B cell (primary cell): ENCODE measurements around the gene ZFPL1. TPM values are rescaled to one million over a fixed set of nuclear protein-coding genes. Genes with fewer than 3 reads are reported as not detected.

Experiments
- ATAC-seq: fragments of 200-7000 bp; cut with Tn5 transposase; one replicate; pipeline ENCODE4 v1.10.0; 2021; ENCODE audit warnings: low read depth, mild to moderate bottlenecking, moderate number of reproducible peaks, moderate library complexity
- CTCF ChIA-PET: fragments of 350-600 bp; sonication (Branson Sonifier 250); formaldehyde crosslinking; loops from one replicate; lab custom pipeline; 2021; ENCODE audit warnings: antibody characterized with exemption, inconsistent platforms; lab: Charles Lee
- POLR2A ChIA-PET: fragments of 350-600 bp; sonication (Branson Sonifier 250); formaldehyde crosslinking; loops from one replicate; lab custom pipeline; 2021; ENCODE audit warnings: antibody characterized with exemption; lab: Charles Lee
- DNase-seq: peaks from one replicate; pipeline ENCODE4 v3.0.0; 2013
- H2AFZ ChIP-seq: 2 replicates; pipeline ENCODE4 v1.6.1; 2012; ENCODE audit warnings: mild to moderate bottlenecking, low read depth, low read length; ENCODE audit not compliant: insufficient read depth, poor library complexity, severe bottlenecking
- H3K27ac ChIP-seq, 2 donors: 1 replicate in 1 of 2; 2 replicates in 1 of 2; pipeline ENCODE4 v1.5.1; 2012 to 2013; ENCODE audit warnings: low read length in 2 of 2, mild to moderate bottlenecking in 2 of 2, moderate library complexity in 1 of 2
- H3K27me3 ChIP-seq, 4 experiments: fragments of 200-600 bp in 1 of 4; sonication (generic) in 1 of 4; replicated peaks in 1 of 4; 1 replicate in 2 of 4; 2 replicates in 2 of 4; pipeline versions ENCODE4 v1.6.1 to v1.7.0; 2013 to 2016; ENCODE audit warnings: low read length in 3 of 4, mild to moderate bottlenecking in 2 of 4, mixed read lengths in 1 of 4, moderate library complexity in 1 of 4; ENCODE audit not compliant: insufficient read depth in 4 of 4, control insufficient read depth in 3 of 4; ENCODE audit errors: control extremely low read depth in 1 of 4
- H3K36me3 ChIP-seq, 2 experiments: replicated peaks in 1 of 2; 1 replicate in 1 of 2; 2 replicates in 1 of 2; pipeline versions ENCODE4 v1.6.1 to v1.7.1; 2013; ENCODE audit warnings: low read length in 1 of 2; ENCODE audit not compliant: insufficient read depth in 2 of 2, control insufficient read depth in 1 of 2; ENCODE audit errors: control extremely low read depth in 1 of 2, extremely low read depth in 1 of 2
- H3K4me1 ChIP-seq, 2 donors: fragments of 200-600 bp in 1 of 2; sonication (generic) in 1 of 2; 1 replicate in 1 of 2; 2 replicates in 1 of 2; pipeline versions ENCODE4 v1.5.1 to v1.6.1; 2013 to 2017; ENCODE audit warnings: low read length in 2 of 2; ENCODE audit not compliant: control insufficient read depth in 2 of 2, insufficient read depth in 2 of 2
- H3K4me2 ChIP-seq: replicated peaks from 2 replicates; pipeline ENCODE3; 2012; ENCODE audit warnings: mild to moderate bottlenecking, low read depth, low read length; ENCODE audit not compliant: poor library complexity, severe bottlenecking
- H3K4me3 ChIP-seq, 5 experiments: fragments of 200-600 bp in 1 of 5; sonication (generic) in 1 of 5; 1 replicate in 3 of 5; 2 replicates in 2 of 5; pipeline versions ENCODE4 v1.5.1 to v1.7.0; 2011 to 2016; ENCODE audit warnings: low read length in 4 of 5, mild to moderate bottlenecking in 4 of 5, low read depth in 2 of 5, control low read depth in 1 of 5, moderate library complexity in 1 of 5; ENCODE audit not compliant: insufficient read depth in 1 of 5; ENCODE audit errors: control extremely low read depth in 1 of 5, extremely low read depth in 1 of 5
- H3K79me2 ChIP-seq: fragments of 200-600 bp; sonication (generic); one replicate; pipeline ENCODE4 v1.6.0; 2016; ENCODE audit warnings: low read length; ENCODE audit not compliant: control insufficient read depth, insufficient read depth
- H3K9ac ChIP-seq: fragments of 200-600 bp; sonication (generic); 2 replicates; pipeline ENCODE4 v1.6.1; 2017; ENCODE audit warnings: mild to moderate bottlenecking, low read length, moderate library complexity
- H3K9me3 ChIP-seq, 3 donors: one replicate each; pipeline versions ENCODE4 v1.6.1 to v1.7.1; 2013; ENCODE audit warnings: low read length in 2 of 3; ENCODE audit not compliant: control insufficient read depth in 2 of 3, insufficient read depth in 1 of 3; ENCODE audit errors: control extremely low read depth in 1 of 3
- H4K20me1 ChIP-seq: 2 replicates; pipeline ENCODE4 v1.6.0; 2012; ENCODE audit warnings: mild to moderate bottlenecking, low read length; ENCODE audit not compliant: insufficient read depth, control insufficient read depth, poor library complexity, severe bottlenecking
- H3K27ac Mint-ChIP-seq: one replicate; pipeline ENCODE4 v1.8.0; 2021; ENCODE audit warnings: mixed read lengths
- H3K27me3 Mint-ChIP-seq: one replicate; pipeline ENCODE4 v1.8.0; 2021; ENCODE audit warnings: mixed read lengths
- H3K4me1 Mint-ChIP-seq: one replicate; pipeline ENCODE4 v1.8.0; 2021; ENCODE audit warnings: mixed read lengths
- H3K4me3 Mint-ChIP-seq: one replicate; pipeline ENCODE4 v1.8.0; 2021; ENCODE audit warnings: mixed read lengths
- H3K9me3 Mint-ChIP-seq: one replicate; pipeline ENCODE4 v1.8.0; 2022; ENCODE audit warnings: mixed read lengths; ENCODE audit not compliant: insufficient read depth
- EZH2 ChIP-seq: IDR thresholded peaks from 2 replicates; pipeline ENCODE4 v1.6.1; 2012; ENCODE audit warnings: borderline replicate concordance, low read depth, mild to moderate bottlenecking, moderate library complexity, low read length; ENCODE audit not compliant: insufficient read depth, poor library complexity, severe bottlenecking
- WGBS: methylation state at CpG from one replicate; pipeline ENCODE4 v1.1.5; 2013; ENCODE audit warnings: missing lambda C conversion rate; ENCODE audit not compliant: insufficient coverage; 5-methylcytosine and 5-hydroxymethylcytosine counted together
- intact Hi-C: fragments of 100-400 bp; cut with micrococcal nuclease; formaldehyde crosslinking; loops from one replicate; pipeline ENCODE4 v1.10.0; 2022
- polyA plus RNA-seq: library from polyadenylated mRNA; depleted of rRNA; stranded (reverse); fragments of >200 nt; gene quantifications from 2 replicates; pipeline ENCODE4 v1.2.3, GENCODE V29; 2012
- total RNA-seq, 2 donors: library from RNA; stranded (reverse); fragments of 120-200 nt in 1 of 2; gene quantifications; 1 replicate in 1 of 2; 2 replicates in 1 of 2; pipeline versions ENCODE4 v1.2.3 to v1.2.4, GENCODE V29; 2013 to 2022
- TF ChIP-seq, protein P1 (sequence below): fragments of 200-600 bp; IDR thresholded peaks from one replicate; pipeline ENCODE4 v1.8.0; 2022; ENCODE audit warnings: antibody characterized with exemption, mild to moderate bottlenecking

ZFPL1 gene
- total and polyA plus RNA-seq, 2 donors (not counting 1 experiment from before 2014, with no cell fraction given): 57.3 to 79.2 TPM

DNA sequence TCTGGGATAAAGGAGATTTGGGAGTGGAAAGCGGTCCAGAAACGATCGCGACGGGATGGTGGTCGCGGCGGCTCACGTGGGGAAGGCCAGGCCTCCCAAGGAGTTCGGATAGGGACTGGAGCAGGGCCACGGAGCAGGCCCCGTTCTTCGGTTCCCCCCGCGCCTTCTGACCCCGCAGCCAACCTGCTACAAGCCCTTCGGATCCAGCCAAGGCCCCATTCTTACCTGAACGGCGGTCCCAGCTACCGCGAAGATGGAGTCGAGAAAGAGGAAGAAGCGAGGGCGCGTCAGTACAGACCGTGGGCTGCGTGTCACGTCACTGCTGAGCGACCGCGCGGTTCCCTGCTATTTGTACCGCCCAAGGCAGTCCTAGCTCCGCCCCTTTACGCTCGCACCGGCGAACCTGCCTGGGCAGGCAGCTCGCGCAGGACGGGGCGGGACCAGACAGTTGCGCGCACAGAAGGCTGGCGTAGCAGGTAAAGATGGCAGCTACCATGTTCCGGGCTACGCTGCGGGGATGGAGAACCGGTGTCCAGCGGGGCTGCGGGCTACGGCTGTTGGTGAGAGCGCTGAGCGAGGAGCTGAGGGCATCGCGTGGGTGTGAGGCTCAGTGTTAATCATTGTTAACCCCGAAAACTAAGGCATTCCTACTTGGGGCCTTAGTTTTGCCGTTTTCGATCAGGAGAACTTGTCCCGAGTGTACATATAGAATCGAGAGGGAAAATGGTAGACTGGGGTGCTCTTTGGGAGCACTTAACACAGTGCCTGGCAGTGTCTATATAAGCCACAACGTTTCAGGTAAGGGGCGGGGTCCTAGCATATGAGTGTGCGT is 38.1 kb downstream of the ZFPL1 start, which contains the start of the genes FAU and MRPL49:
TSS of gene FAU (minus strand) at position 270 of the 832 bp plus-strand sequence. CDS start 321 bp downstream, outside the sequence.
TSS of gene MRPL49 (plus strand) at position 457 of the 832 bp plus-strand sequence. CDS start at position 483, 26 bp downstream.
- Mint-ChIP-seq H3K9me3 (no peaks in the 10 kb centered on the region), H3K4me3 (peak within 1 kb of the TSS; percentile 98), H3K4me1 (peaks cover 55% of the 10 kb centered on the region), H3K27ac (peak within 1 kb of the TSS; percentile 99), H3K27me3 (no peaks in the 10 kb centered on the region)
- peaks cover 34% of the 10 kb centered on the region for H4K20me1 ChIP-seq
- H3K9ac ChIP-seq: peak within 1 kb of the TSS; percentile 95
- peak within 1 kb of the TSS; percentile 93 to 96 for H3K27ac ChIP-seq
- TF ChIP-seq EZH2: no peak
- TF ChIP-seq, protein P1, sequence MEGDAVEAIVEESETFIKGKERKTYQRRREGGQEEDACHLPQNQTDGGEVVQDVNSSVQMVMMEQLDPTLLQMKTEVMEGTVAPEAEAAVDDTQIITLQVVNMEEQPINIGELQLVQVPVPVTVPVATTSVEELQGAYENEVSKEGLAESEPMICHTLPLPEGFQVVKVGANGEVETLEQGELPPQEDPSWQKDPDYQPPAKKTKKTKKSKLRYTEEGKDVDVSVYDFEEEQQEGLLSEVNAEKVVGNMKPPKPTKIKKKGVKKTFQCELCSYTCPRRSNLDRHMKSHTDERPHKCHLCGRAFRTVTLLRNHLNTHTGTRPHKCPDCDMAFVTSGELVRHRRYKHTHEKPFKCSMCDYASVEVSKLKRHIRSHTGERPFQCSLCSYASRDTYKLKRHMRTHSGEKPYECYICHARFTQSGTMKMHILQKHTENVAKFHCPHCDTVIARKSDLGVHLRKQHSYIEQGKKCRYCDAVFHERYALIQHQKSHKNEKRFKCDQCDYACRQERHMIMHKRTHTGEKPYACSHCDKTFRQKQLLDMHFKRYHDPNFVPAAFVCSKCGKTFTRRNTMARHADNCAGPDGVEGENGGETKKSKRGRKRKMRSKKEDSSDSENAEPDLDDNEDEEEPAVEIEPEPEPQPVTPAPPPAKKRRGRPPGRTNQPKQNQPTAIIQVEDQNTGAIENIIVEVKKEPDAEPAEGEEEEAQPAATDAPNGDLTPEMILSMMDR: no peak
- ATAC-seq: peak; percentile 78
- intact Hi-C loops: loop anchor here (1.0 kb wide), 3 partner anchors 10 to 38 kb away; partner anchors contain the start of genes CDCA5 and ZFPL1
- no peaks in the 10 kb centered on the region for H3K27me3 ChIP-seq
- no peaks in the 10 kb centered on the region for H3K9me3 ChIP-seq
- H3K4me1 ChIP-seq: peaks cover 25 to 46% of the 10 kb centered on the region in 2 donors
- H3K4me2 ChIP-seq: peak within 1 kb of the TSS; percentile 92
- ChIA-PET POLR2A (interaction anchor here (0.6 to 7.3 kb wide), 18 partner anchors 7 to 1160 kb away, joined by 3 to 160 read pairs (median 3); partner anchors contain the start of genes ARL2, CAPN1, EHBP1L1 and MAJIN), CTCF (interaction anchor here (0.7 to 5.0 kb wide), 20 partner anchors 9 to 673 kb away, joined by 3 to 47 read pairs (median 4); partner anchors contain the start of genes ARL2, CAPN1, CDC42BPG and SYVN1)
- peak within 1 kb of the TSS; percentile 77 for H2AFZ ChIP-seq
- peak within 1 kb of the TSS; percentile 70 to 98 (median 95) for H3K4me3 ChIP-seq
- peaks cover 0 to 60% of the 10 kb centered on the region in 2 experiments for H3K36me3 ChIP-seq
- WGBS: 0% methylated on average over 62 of the region's 64 CpGs
- peaks cover 79% of the 10 kb centered on the region for H3K79me2 ChIP-seq
- peak; percentile 99 for DNase-seq
